ENCODE measurements around the gene MAP2K3. TPM values are rescaled to one million over a fixed set of nuclear protein-coding genes. Genes with fewer than 3 reads are reported as not detected.
A peak's percentile ranks its signal among the peaks of the same experiment; 100 is the strongest.

MAP2K3 gene
- total RNA-seq, 2 donors from 2014 or later = 15.3 to 48.1 TPM

GRCh38 chr17:21279198-21279535, 5.3 kb upstream of the MAP2K3 start:
- intact Hi-C loops (cut with DNase I) = no loop called here
- no peak for TF ChIP-seq CTCF (IDR thresholded peaks at IDR 0.05)
- TF ChIP-seq POLR2A (IDR thresholded peaks at IDR 0.05) = no peak
- H3K36me3 ChIP-seq (replicated peaks in 1 of 2; ENCODE audit: insufficient read depth in 1 of 2, low read depth in 2 of 2) = no peaks in the 10 kb centered on the region
- H3K9me3 ChIP-seq = no peaks in the 10 kb centered on the region
- H3K27ac ChIP-seq = no peak overlapping the region
- peaks cover 19% of the 10 kb centered on the region for H3K4me1 ChIP-seq
- 65 to 66% methylated on average over 6 of the region's 6 CpGs for WGBS, 2 donors
- no peak for ATAC-seq
- no peak for DNase-seq
- no peaks in the 10 kb centered on the region for H3K27me3 ChIP-seq
- H3K4me3 ChIP-seq = no peak overlapping the region

DNA sequence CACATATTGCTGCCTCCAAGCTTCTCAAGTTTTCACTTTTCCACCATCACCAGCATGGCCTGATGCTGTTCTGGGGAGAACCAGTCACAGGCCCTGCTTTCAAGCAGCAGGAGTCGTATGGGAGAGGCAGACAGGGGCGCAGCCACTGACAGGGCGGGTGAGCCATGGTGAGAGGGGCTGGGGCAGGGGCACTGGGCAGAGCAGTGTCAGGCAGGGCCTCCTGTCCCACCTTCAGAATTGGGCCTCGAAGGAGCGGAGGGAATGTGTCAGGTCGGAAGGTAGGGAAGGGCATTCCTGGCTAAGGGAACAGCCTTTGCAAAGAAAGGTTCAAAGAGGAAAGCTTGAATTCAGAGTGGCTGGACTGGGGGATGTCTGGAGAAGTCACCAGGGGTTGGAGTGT, 4.9 kb upstream of the MAP2K3 start:
- H3K27ac ChIP-seq = no peak overlapping the region
- DNase-seq = no peak
- no peak for ATAC-seq
- no peaks in the 10 kb centered on the region for H3K36me3 ChIP-seq (replicated peaks in 1 of 2; ENCODE audit: insufficient read depth in 1 of 2, low read depth in 2 of 2)
- no peaks in the 10 kb centered on the region for H3K9me3 ChIP-seq
- peaks cover 19% of the 10 kb centered on the region for H3K4me1 ChIP-seq
- TF ChIP-seq POLR2A (IDR thresholded peaks at IDR 0.05) = no peak
- TF ChIP-seq CTCF (IDR thresholded peaks at IDR 0.05) = no peak
- H3K4me3 ChIP-seq = no peak overlapping the region
- no peaks in the 10 kb centered on the region for H3K27me3 ChIP-seq
- 52 to 57% methylated on average over 5 to 6 of the region's 6 CpGs for WGBS, 2 donors
- intact Hi-C loops (cut with DNase I) = no loop called here

DNA sequence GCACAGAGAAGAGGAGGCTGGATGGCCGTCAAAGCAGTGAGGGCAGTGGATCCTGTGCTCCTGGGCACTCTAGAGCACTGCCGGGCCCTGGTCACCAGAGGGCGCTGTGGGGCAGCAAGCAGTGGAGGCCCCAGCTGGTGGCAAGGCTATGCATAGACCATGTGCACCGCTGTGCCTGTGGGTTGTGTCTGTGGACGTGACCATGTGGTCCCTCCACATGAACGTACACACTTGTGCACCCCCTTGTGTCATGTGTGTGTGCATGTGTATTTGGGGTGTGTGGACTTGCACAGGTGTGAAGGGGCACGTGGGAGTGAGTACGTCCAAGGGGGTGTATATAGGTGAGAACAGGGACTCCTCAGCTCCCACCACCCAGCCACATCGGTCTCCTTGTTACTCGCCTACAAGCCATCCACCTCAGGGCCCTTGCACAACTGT, 4.4 kb upstream of the MAP2K3 start:
- DNase-seq = peak; percentile 89 to 92 (median 90)
- TF ChIP-seq POLR2A (IDR thresholded peaks at IDR 0.05) (no peak), CTCF (IDR thresholded peaks at IDR 0.05) (peak; percentile 90 to 98 (median 96))
- no peak overlapping the region for H3K27ac ChIP-seq
- intact Hi-C loops (cut with DNase I) = loop anchor here (5.0 kb wide), 1 partner anchor 232 kb away; no protein-coding TSS in a partner anchor
- H3K4me1 ChIP-seq = peaks cover 18% of the 10 kb centered on the region
- H3K27me3 ChIP-seq = no peaks in the 10 kb centered on the region
- H3K36me3 ChIP-seq (replicated peaks in 1 of 2; ENCODE audit: insufficient read depth in 1 of 2, low read depth in 2 of 2) = no peaks in the 10 kb centered on the region
- peak; percentile 30 for ATAC-seq
- no peak overlapping the region for H3K4me3 ChIP-seq
- WGBS, 2 donors = 16 to 35% methylated on average over 6 to 10 of the region's 10 CpGs
- no peaks in the 10 kb centered on the region for H3K9me3 ChIP-seq

DNA sequence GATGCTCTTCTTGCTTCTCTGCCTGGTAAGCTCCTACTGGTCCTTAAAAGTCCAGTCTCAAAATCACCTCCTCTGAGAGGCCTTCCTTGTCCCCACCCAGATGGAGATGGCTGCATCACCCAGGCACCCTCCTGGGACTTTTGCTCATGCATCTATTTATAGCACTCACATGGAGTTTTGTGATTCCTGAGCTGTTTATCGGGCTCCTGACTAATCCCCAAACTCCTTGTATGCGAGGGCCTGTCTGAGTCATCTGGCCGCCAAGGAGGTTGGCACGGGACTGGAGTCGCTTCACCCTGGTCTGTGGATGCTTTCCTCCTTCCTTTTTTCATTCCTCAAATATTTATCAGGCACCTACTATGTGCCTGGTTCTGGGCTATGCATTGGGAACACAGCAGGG, 2.3 kb upstream of the MAP2K3 start:
- ATAC-seq (no peak), DNase-seq (no peak)
- H3K27ac ChIP-seq = no peak overlapping the region
- no peak overlapping the region for H3K4me3 ChIP-seq
- intact Hi-C loops (cut with DNase I) = loop anchor here (5.0 kb wide), 1 partner anchor 230 kb away; no protein-coding TSS in a partner anchor
- 65 to 76% methylated on average over 5 of the region's 5 CpGs for WGBS, 2 donors
- peaks cover 28% of the 10 kb centered on the region for H3K4me1 ChIP-seq
- no peaks in the 10 kb centered on the region for H3K27me3 ChIP-seq
- H3K9me3 ChIP-seq = no peaks in the 10 kb centered on the region
- TF ChIP-seq CTCF (IDR thresholded peaks at IDR 0.05) = no peak
- no peak for TF ChIP-seq POLR2A (IDR thresholded peaks at IDR 0.05)
- no peaks in the 10 kb centered on the region for H3K36me3 ChIP-seq (replicated peaks in 1 of 2; ENCODE audit: insufficient read depth in 1 of 2, low read depth in 2 of 2)

DNA sequence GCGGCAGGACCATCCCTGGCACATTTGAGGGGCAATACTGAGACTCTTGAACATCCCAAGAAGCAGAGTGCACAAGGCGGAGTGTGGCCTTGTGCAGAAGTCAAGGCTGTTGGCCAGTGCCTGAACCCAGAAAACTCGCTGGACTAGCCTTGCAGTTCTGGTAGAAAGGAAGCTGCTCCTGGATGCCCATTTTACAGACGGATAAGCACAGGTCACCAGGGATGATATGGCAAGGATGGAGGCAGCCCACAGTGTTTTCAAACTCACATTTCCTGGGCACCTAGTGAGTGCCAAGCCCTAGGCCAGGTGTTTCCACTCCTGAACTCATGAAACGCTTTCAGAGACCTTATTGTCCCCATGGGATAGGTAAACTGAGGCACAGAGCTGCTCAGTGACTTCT, 1.7 kb upstream of the MAP2K3 start:
- DNase-seq (no peak), ATAC-seq (no peak)
- WGBS, 2 donors = 80 to 85% methylated on average over 4 to 5 of the region's 5 CpGs
- intact Hi-C loops (cut with DNase I) = loop anchor here (5.0 kb wide), 1 partner anchor 229 kb away; no protein-coding TSS in a partner anchor
- no peak overlapping the region for H3K27ac ChIP-seq
- no peaks in the 10 kb centered on the region for H3K36me3 ChIP-seq (replicated peaks in 1 of 2; ENCODE audit: insufficient read depth in 1 of 2, low read depth in 2 of 2)
- no peaks in the 10 kb centered on the region for H3K9me3 ChIP-seq
- no peak overlapping the region for H3K4me3 ChIP-seq
- peaks cover 35% of the 10 kb centered on the region for H3K4me1 ChIP-seq
- no peak for TF ChIP-seq CTCF (IDR thresholded peaks at IDR 0.05)
- TF ChIP-seq POLR2A (IDR thresholded peaks at IDR 0.05) = no peak
- H3K27me3 ChIP-seq = no peaks in the 10 kb centered on the region
